Mesendoderm (in vitro differentiated cells): Measurements from ENCODE around the gene COBL.

ENCODE experiments used
- DNase-seq: peaks from one replicate; pipeline ENCODE4 v3.0.0; 2013
- H2AK5ac ChIP-seq: 2 replicates; pipeline ENCODE4 v1.6.1; 2013; ENCODE audit warnings: low read length, inconsistent platforms
- H2BK120ac ChIP-seq: 2 replicates; pipeline ENCODE4 v1.6.1; 2013; ENCODE audit warnings: low read depth, mild to moderate bottlenecking, low read length, moderate library complexity, mixed read lengths
- H2BK15ac ChIP-seq: replicated peaks from 2 replicates; pipeline ENCODE4 v1.6.1; 2013; ENCODE audit warnings: low read depth, mild to moderate bottlenecking, moderate library complexity
- H2BK5ac ChIP-seq: 2 replicates; pipeline ENCODE4 v1.6.1; 2013; ENCODE audit warnings: low read length, inconsistent platforms
- H3K18ac ChIP-seq: 2 replicates; pipeline ENCODE4 v1.6.1; 2013; ENCODE audit warnings: mild to moderate bottlenecking, low read length, mixed read lengths
- H3K23ac ChIP-seq: one replicate; pipeline ENCODE4 v1.6.1; 2013; ENCODE audit warnings: low read length
- H3K27ac ChIP-seq: 2 replicates; pipeline ENCODE4 v1.5.1; 2013; ENCODE audit warnings: low read depth, mild to moderate bottlenecking, inconsistent platforms, low read length, moderate library complexity
- H3K27me3 ChIP-seq: 2 replicates; pipeline ENCODE4 v1.6.1; 2013; ENCODE audit warnings: low read length, control low read depth, mild to moderate bottlenecking, inconsistent platforms; ENCODE audit not compliant: insufficient read depth, poor library complexity
- H3K36me3 ChIP-seq: 2 replicates; pipeline ENCODE4 v1.6.1; 2013; ENCODE audit warnings: low read length, inconsistent platforms; ENCODE audit not compliant: control insufficient read depth, insufficient read depth
- H3K4ac ChIP-seq: one replicate; pipeline ENCODE4 v1.6.1; 2013; ENCODE audit warnings: low read depth, mild to moderate bottlenecking, low read length, moderate library complexity
- H3K4me1 ChIP-seq: 2 replicates; pipeline ENCODE4 v1.6.1; 2013; ENCODE audit warnings: low read depth, low read length, inconsistent platforms; ENCODE audit not compliant: control insufficient read depth
- H3K4me2 ChIP-seq: 2 replicates; pipeline ENCODE4 v1.6.1; 2013; ENCODE audit warnings: low read length
- H3K4me3 ChIP-seq: 2 replicates; pipeline ENCODE4 v1.5.1; 2013; ENCODE audit warnings: mild to moderate bottlenecking, low read length
- H3K56ac ChIP-seq: one replicate; pipeline ENCODE4 v1.6.1; 2013; ENCODE audit warnings: low read length
- H3K79me1 ChIP-seq: 2 replicates; pipeline ENCODE4 v1.6.1; 2013; ENCODE audit warnings: low read length, inconsistent platforms
- H3K79me2 ChIP-seq: 2 replicates; pipeline ENCODE4 v1.6.1; 2013; ENCODE audit warnings: mild to moderate bottlenecking, low read length; ENCODE audit not compliant: control insufficient read depth, insufficient read depth
- H3K9ac ChIP-seq: 2 replicates; pipeline ENCODE4 v1.6.1; 2013; ENCODE audit warnings: low read length, inconsistent platforms
- H4K5ac ChIP-seq: one replicate; pipeline ENCODE4 v1.6.1; 2013; ENCODE audit warnings: low read length
- H4K8ac ChIP-seq: one replicate; pipeline ENCODE4 v1.6.1; 2013; ENCODE audit warnings: low read depth, mild to moderate bottlenecking, control low read depth, low read length, moderate library complexity
- WGBS: extraction: QIAGEN DNeasy Blood & Tissue Kit; methylation state at CpG from one replicate; pipeline ENCODE4 v1.1.7; 2013; ENCODE audit warnings: low lambda C conversion rate, missing lambda C conversion rate; ENCODE audit not compliant: insufficient coverage; ENCODE audit errors: extremely low coverage; 5-methylcytosine and 5-hydroxymethylcytosine counted together

COBL gene

GRCh38 chr7:51072281-51072680 lies 244.3 kb downstream of the COBL start:
- no peak overlapping the region for H3K4ac ChIP-seq
- H3K27me3 ChIP-seq, result no peaks in the 10 kb centered on the region
- H2BK120ac ChIP-seq, result no peak overlapping the region
- no peak overlapping the region for H2BK5ac ChIP-seq
- no peak overlapping the region for H4K5ac ChIP-seq
- no peaks in the 10 kb centered on the region for H3K36me3 ChIP-seq
- H4K8ac ChIP-seq, result no peak overlapping the region
- H2AK5ac ChIP-seq, result no peak overlapping the region
- H3K4me1 ChIP-seq, result peaks cover 3% of the 10 kb centered on the region
- H3K79me1 ChIP-seq, result no peaks in the 10 kb centered on the region
- H2BK15ac ChIP-seq, result no peak overlapping the region
- no peak overlapping the region for H3K4me3 ChIP-seq
- H3K27ac ChIP-seq, result no peak overlapping the region
- no peak overlapping the region for H3K9ac ChIP-seq
- DNase-seq, result no peak
- H3K4me2 ChIP-seq, result no peak overlapping the region
- H3K23ac ChIP-seq, result no peak overlapping the region
- WGBS, result no CpG with 5 or more reads among the region's 2 CpGs
- H3K18ac ChIP-seq, result no peak overlapping the region
- no peak overlapping the region for H3K56ac ChIP-seq
- H3K79me2 ChIP-seq, result no peaks in the 10 kb centered on the region

- Histone ChIP-seq H3K4me2 (no peak overlapping the region), H4K5ac (no peak overlapping the region), H3K4me1 (peaks cover 3% of the 10 kb centered on the region), H3K23ac (no peak overlapping the region), H3K56ac (no peak overlapping the region), H3K36me3 (no peaks in the 10 kb centered on the region), H4K8ac (no peak overlapping the region), H2BK120ac (no peak overlapping the region), H3K27ac (no peak overlapping the region), H3K27me3 (no peaks in the 10 kb centered on the region), H2BK15ac (no peak overlapping the region), H3K18ac (no peak overlapping the region), H3K4ac (no peak overlapping the region), H3K79me2 (no peaks in the 10 kb centered on the region), H3K79me1 (no peaks in the 10 kb centered on the region), H3K9ac (no peak overlapping the region), H2AK5ac (no peak overlapping the region), H2BK5ac (no peak overlapping the region), H3K4me3 (no peak overlapping the region)
- no peak for DNase-seq
- no CpG with 5 or more reads among the region's 2 CpGs for WGBS
Measured at GRCh38 chr7:51071427-51071826, 245.2 kb downstream of the COBL start.

GRCh38 chr7:51070151-51070550 lies 246.5 kb downstream of the COBL start:
- no CpG with 5 or more reads among the region's 3 CpGs for WGBS
- H3K79me2 ChIP-seq, result no peaks in the 10 kb centered on the region
- H3K27ac ChIP-seq, result no peak overlapping the region

GRCh38 chr7:51069411-51070083 lies 247.1 kb downstream of the COBL start:
- H2AK5ac ChIP-seq, result no peak overlapping the region
- no peaks in the 10 kb centered on the region for H3K79me2 ChIP-seq
- no peak overlapping the region for H3K4me2 ChIP-seq
- H3K9ac ChIP-seq, result no peak overlapping the region
- H3K23ac ChIP-seq, result no peak overlapping the region
- no peaks in the 10 kb centered on the region for H3K79me1 ChIP-seq
- no peak overlapping the region for H2BK120ac ChIP-seq
- peaks cover 3% of the 10 kb centered on the region for H3K4me1 ChIP-seq
- WGBS, result no CpG with 5 or more reads among the region's 5 CpGs
- no peak overlapping the region for H4K5ac ChIP-seq
- no peak overlapping the region for H3K18ac ChIP-seq
- no peak overlapping the region for H3K4ac ChIP-seq
- no peaks in the 10 kb centered on the region for H3K36me3 ChIP-seq
- no peak overlapping the region for H3K4me3 ChIP-seq
- H2BK5ac ChIP-seq, result no peak overlapping the region
- H4K8ac ChIP-seq, result no peak overlapping the region
- DNase-seq, result no peak
- H2BK15ac ChIP-seq, result no peak overlapping the region
- H3K27ac ChIP-seq, result no peak overlapping the region
- no peaks in the 10 kb centered on the region for H3K27me3 ChIP-seq
- H3K56ac ChIP-seq, result no peak overlapping the region

More at GRCh38 chr7:51070151-51070550, 246.5 kb downstream of the COBL start:
- Histone ChIP-seq H3K4me3 (no peak overlapping the region), H3K9ac (no peak overlapping the region), H3K79me1 (no peaks in the 10 kb centered on the region), H4K5ac (no peak overlapping the region), H3K27me3 (no peaks in the 10 kb centered on the region), H3K4ac (no peak overlapping the region), H2BK120ac (no peak overlapping the region), H2BK15ac (no peak overlapping the region), H3K4me2 (no peak overlapping the region), H3K4me1 (peaks cover 3% of the 10 kb centered on the region), H3K23ac (no peak overlapping the region), H3K56ac (no peak overlapping the region), H2BK5ac (no peak overlapping the region), H4K8ac (no peak overlapping the region), H3K36me3 (no peaks in the 10 kb centered on the region), H3K18ac (no peak overlapping the region), H2AK5ac (no peak overlapping the region)
- peak; percentile 59 for DNase-seq

- DNase-seq, result no peak
- no peak overlapping the region for H3K23ac ChIP-seq
- no peak overlapping the region for H3K18ac ChIP-seq
- no peak overlapping the region for H4K5ac ChIP-seq
- H3K4me3 ChIP-seq, result no peak overlapping the region
- H3K27me3 ChIP-seq, result no peaks in the 10 kb centered on the region
- no peak overlapping the region for H2BK120ac ChIP-seq
- no peak overlapping the region for H3K56ac ChIP-seq
- WGBS, result no CpG with 5 or more reads among the region's 4 CpGs
- H2AK5ac ChIP-seq, result no peak overlapping the region
- no peak overlapping the region for H3K4me2 ChIP-seq
- no peak overlapping the region for H3K9ac ChIP-seq
- no peak overlapping the region for H2BK5ac ChIP-seq
- no peak overlapping the region for H3K27ac ChIP-seq
- H3K4me1 ChIP-seq, result peaks cover 3% of the 10 kb centered on the region
- no peaks in the 10 kb centered on the region for H3K36me3 ChIP-seq
- H3K4ac ChIP-seq, result no peak overlapping the region
- no peak overlapping the region for H2BK15ac ChIP-seq
- no peaks in the 10 kb centered on the region for H3K79me2 ChIP-seq
- H4K8ac ChIP-seq, result no peak overlapping the region
- H3K79me1 ChIP-seq, result no peaks in the 10 kb centered on the region
Measured at GRCh38 chr7:51068401-51068800, 248.2 kb downstream of the COBL start.

GRCh38 chr7:51067757-51068156 lies 248.9 kb downstream of the COBL start:
- Histone ChIP-seq H3K27ac (no peak overlapping the region), H3K18ac (no peak overlapping the region), H3K4ac (no peak overlapping the region), H3K56ac (peak overlapping the region; percentile 71), H4K5ac (no peak overlapping the region), H3K9ac (no peak overlapping the region), H3K79me2 (no peaks in the 10 kb centered on the region), H3K27me3 (no peaks in the 10 kb centered on the region), H2BK120ac (no peak overlapping the region), H2BK15ac (no peak overlapping the region), H3K4me2 (no peak overlapping the region), H3K79me1 (no peaks in the 10 kb centered on the region), H3K36me3 (no peaks in the 10 kb centered on the region), H3K4me3 (no peak overlapping the region), H2AK5ac (no peak overlapping the region), H3K4me1 (peaks cover 3% of the 10 kb centered on the region), H4K8ac (no peak overlapping the region), H2BK5ac (no peak overlapping the region), H3K23ac (no peak overlapping the region)
- no CpG with 5 or more reads among the region's 7 CpGs for whole genome bisulfite sequencing
- DNase-seq, result peak; percentile 81
